Endothelial cell (in vitro differentiated cells): ENCODE results near the gene ARAF. TPM values are rescaled to one million over a fixed set of nuclear protein-coding genes. Genes with fewer than 3 reads are reported as not detected.
"Not testable (repeated sequence)": the region's sequence is repeated elsewhere in the genome, so short reads cannot be mapped to it uniquely, and the experiment has no call there.

ENCODE experiments used
- DNase-seq: peaks from one replicate; pipeline ENCODE4 v3.0.0; 2021; ENCODE audit warnings: low spot score
- H3K27ac Mint-ChIP-seq: one replicate; pipeline ENCODE4 v1.8.0; 2021; ENCODE audit warnings: mixed read lengths, inconsistent platforms; ENCODE audit not compliant: unreplicated experiment
- H3K27me3 Mint-ChIP-seq: one replicate; pipeline ENCODE4 v1.8.0; 2021; ENCODE audit warnings: mild to moderate bottlenecking, moderate library complexity, mixed read lengths, inconsistent platforms; ENCODE audit not compliant: unreplicated experiment
- H3K36me3 Mint-ChIP-seq: one replicate; pipeline ENCODE4 v1.8.0; 2021; ENCODE audit warnings: mild to moderate bottlenecking, low read depth, mixed read lengths, inconsistent platforms; ENCODE audit not compliant: unreplicated experiment
- H3K4me1 Mint-ChIP-seq: one replicate; pipeline ENCODE4 v1.8.0; 2021; ENCODE audit warnings: mild to moderate bottlenecking, mixed read lengths, inconsistent platforms; ENCODE audit not compliant: unreplicated experiment
- H3K4me3 Mint-ChIP-seq: one replicate; pipeline ENCODE4 v1.8.0; 2021; ENCODE audit warnings: mild to moderate bottlenecking, mixed read lengths, inconsistent platforms; ENCODE audit not compliant: unreplicated experiment
- H3K9me3 Mint-ChIP-seq: one replicate; pipeline ENCODE4 v1.8.0; 2021; ENCODE audit warnings: mixed read lengths, inconsistent platforms; ENCODE audit not compliant: unreplicated experiment
- CTCF ChIP-seq: fragments of 200-600 bp; sonication (generic); IDR thresholded peaks from one replicate; pipeline ENCODE4 v1.5.0; 2021; ENCODE audit warnings: antibody characterized with exemption; ENCODE audit not compliant: unreplicated experiment
- long read RNA-seq: library from polyadenylated mRNA; unstranded; transcript quantifications from one replicate; pipeline ENCODE4 v2.0.0, GENCODE V29; 2020; ENCODE audit not compliant: unreplicated experiment
- total RNA-seq: library from RNA; stranded (reverse); fragmentation: NEBNext Ultra II Directional; extraction: Animal tissue kit (Norgen Biotek cat#: 25700); gene quantifications from one replicate; pipeline ENCODE4 v1.2.1, GENCODE V29; 2021; ENCODE audit not compliant: unreplicated experiment

ARAF gene
- total RNA-seq, result 49.4 TPM
- long read RNA-seq, transcript ARAF-203 (16 exons, 2,458 nt), result major isoform, 11 of 17 reads
- long read RNA-seq, partial matches to known transcripts, result 3 of 17 reads
- long read RNA-seq, other reads (novel, unspliced or antisense), result 3 of 17 reads

DNA sequence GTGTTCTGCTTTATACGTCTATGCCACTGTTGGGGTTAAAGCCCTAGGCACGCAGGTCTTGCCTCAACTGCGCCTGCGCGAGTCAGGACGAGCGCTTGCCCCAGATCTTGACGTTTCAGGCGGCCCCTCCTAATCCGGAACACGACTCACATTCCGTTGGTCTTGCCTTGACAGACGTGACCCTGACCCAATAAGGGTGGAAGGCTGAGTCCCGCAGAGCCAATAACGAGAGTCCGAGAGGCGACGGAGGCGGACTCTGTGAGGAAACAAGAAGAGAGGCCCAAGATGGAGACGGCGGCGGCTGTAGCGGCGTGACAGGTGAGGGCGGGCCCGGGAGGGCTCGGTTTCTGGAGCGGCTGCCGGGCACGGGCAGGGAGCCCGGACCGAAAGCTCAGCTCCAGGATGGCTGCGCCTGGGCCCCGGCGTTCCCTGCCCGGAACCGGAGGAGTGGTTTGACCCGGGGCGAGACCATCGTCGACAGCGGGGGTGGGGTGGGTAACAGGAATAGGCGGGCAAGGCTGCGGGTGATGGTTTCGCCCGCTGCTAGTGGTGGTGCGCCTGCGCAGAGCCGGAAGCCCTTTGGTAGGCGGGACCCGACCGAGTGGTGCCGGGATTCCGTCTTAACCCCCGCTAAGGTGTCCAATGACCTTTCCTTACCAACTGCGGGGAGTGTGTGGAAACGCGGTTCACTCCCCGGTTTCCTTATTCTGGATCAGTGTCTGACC is at the start of gene ARAF:
Gene ARAF, plus strand, starts transcription at position 272 of the 725 bp plus-strand sequence. CDS start 1,763 bp downstream, outside the sequence.
- Mint-ChIP-seq H3K36me3 (peaks cover 11% of the 10 kb centered on the region), H3K4me1 (peaks cover 11% of the 10 kb centered on the region), H3K9me3 (no peaks in the 10 kb centered on the region), H3K27me3 (peaks cover 11% of the 10 kb centered on the region), H3K4me3 (peak within 1 kb of the TSS; percentile 95), H3K27ac (peak within 1 kb of the TSS; percentile 95)
- DNase-seq, result peak; percentile 89
- no peak for TF ChIP-seq CTCF

GRCh38 chrX:47512383-47512782 is 48.6 kb upstream of the ARAF start:
- not testable (repeated sequence) for H3K27me3 Mint-ChIP-seq, H3K9me3 Mint-ChIP-seq, H3K36me3 Mint-ChIP-seq, H3K4me1 Mint-ChIP-seq, H3K27ac Mint-ChIP-seq, DNase-seq
- peak overlapping the region; percentile 76 for H3K4me3 Mint-ChIP-seq

DNA sequence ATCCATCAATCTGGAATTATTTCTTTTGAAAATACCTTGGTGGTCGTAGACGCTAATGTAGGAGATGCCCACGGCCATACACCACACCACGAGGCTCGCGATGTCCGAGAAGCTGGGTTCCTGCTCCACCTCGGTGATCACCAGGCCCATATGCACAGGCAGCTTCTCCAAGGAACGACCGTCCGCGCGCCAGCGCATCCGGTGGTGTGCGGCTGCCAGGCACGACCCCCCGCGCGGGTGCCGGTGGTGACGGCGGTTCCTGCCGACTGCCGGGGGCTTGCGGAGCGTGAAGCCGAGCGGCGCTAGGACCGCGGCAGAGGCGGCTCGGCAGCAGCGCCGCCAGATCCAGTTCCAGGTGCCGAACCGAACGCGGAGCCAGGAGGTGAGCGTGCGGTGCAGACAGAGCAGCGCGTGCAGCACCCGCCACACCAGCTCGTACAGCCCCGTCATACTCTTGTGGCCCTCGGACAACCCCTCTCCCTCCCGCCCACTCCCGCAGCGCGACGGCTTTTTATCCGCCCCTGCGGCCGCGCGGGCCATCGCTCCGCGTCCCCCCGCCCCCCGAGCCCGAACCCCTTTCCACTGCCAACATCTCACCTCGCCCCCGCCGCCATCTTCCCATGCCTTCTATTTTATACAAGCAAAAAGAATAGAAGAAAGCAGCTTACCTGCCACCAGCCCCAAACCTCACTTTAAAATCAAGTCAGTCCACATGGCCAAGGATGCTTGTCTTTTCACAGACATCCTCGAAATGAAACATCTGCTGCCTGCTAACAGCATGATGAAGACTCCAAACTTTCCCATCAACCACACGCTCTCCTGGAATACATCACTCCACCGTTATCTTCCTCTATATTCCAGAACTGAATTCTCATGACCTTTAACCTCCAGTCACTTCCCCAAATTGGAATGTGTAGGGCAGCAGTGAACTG is 47.7 kb upstream of the ARAF start:
- not testable (repeated sequence) for H3K36me3 Mint-ChIP-seq, H3K27me3 Mint-ChIP-seq, H3K9me3 Mint-ChIP-seq, H3K4me1 Mint-ChIP-seq
- peak; percentile 10 for DNase-seq
- Mint-ChIP-seq H3K27ac (peak overlapping the region; percentile 67), H3K4me3 (peak overlapping the region; percentile 92)

GRCh38 chrX:47514533-47515235 is 46.3 kb upstream of the ARAF start:
- H3K4me1 Mint-ChIP-seq, result peaks cover 7% of the 10 kb centered on the region
- H3K27me3 Mint-ChIP-seq, result no peaks in the 10 kb centered on the region
- DNase-seq, result no peak
- no peak overlapping the region for H3K4me3 Mint-ChIP-seq
- peaks cover 4% of the 10 kb centered on the region for H3K36me3 Mint-ChIP-seq
- no peak for TF ChIP-seq CTCF
- H3K27ac Mint-ChIP-seq, result no peak overlapping the region
- no peaks in the 10 kb centered on the region for H3K9me3 Mint-ChIP-seq

DNA sequence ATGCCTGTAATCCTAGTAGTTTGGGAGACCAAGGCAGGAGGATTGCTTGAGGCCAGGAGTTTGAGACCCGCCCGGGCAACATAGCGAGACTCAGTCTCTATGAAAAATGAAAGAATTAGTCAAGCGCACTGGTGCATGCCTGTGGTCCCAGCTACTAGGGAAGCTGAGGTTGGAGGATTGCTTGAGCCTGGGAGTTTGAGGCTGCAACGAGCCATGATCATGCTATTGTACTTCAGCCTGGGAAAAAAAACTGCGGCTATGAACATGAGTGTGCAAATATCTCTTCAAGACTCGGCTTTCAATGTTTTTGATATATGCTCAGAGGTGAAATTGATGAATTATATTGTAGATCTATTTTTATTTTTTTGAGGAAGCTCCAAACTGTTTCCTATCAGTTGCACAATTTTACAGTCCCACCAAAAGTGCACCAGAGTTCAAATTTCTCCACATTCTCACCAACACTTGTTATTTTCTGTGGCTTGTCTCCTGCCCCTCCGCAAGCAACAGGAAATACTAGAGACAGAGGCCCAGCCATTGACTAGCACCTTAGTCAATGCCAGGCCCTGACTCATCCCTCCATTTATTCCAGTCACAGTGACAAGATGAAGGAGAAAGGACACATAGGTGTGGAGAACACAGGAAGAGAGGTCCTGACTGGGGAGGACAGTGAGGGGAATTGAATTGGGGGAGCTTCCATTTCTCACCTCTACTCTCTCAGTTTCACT is 44.9 kb upstream of the ARAF start:
- DNase-seq, result no peak
- H3K4me3 Mint-ChIP-seq, result no peak overlapping the region
- H3K27me3 Mint-ChIP-seq, result no peaks in the 10 kb centered on the region
- H3K4me1 Mint-ChIP-seq, result peaks cover 7% of the 10 kb centered on the region
- no peak overlapping the region for H3K27ac Mint-ChIP-seq
- H3K9me3 Mint-ChIP-seq, result no peaks in the 10 kb centered on the region
- H3K36me3 Mint-ChIP-seq, result peaks cover 4% of the 10 kb centered on the region
- TF ChIP-seq CTCF, result no peak
